OCI-LY7 (cell line): ENCODE measurements around the gene KLC3. TPM values are rescaled to one million over a fixed set of nuclear protein-coding genes. Genes with fewer than 3 reads are reported as not detected.

Experiments used
- BruUV-seq: library from RNA; stranded (reverse); fragments of 400-500 nt; replicated peaks from 2 replicates; lab custom pipeline; 2021; lab: Mats Ljungman, UMichigan
- CTCF ChIA-PET: fragments of 300-600 bp; sonication (Branson Sonifier 250); formaldehyde crosslinking; loops from one replicate; lab custom pipeline; 2022; ENCODE audit warnings: antibody characterized with exemption; ENCODE audit not compliant: unreplicated experiment; lab: Charles Lee
- POLR2A ChIA-PET: fragments of 300-600 bp; sonication (Branson Sonifier 250); formaldehyde crosslinking; loops from one replicate; lab custom pipeline; 2022; ENCODE audit warnings: antibody characterized with exemption; lab: Charles Lee
- DNase-seq: peaks from one replicate; pipeline ENCODE4 v3.0.0-alpha.2; 2015; ENCODE audit warnings: low spot score
- H2AFZ ChIP-seq: fragments of 200-600 bp; sonication (generic), shearing (Covaris generic); 2 replicates; pipeline ENCODE4 v1.6.1; 2014; ENCODE audit warnings: mild to moderate bottlenecking, antibody characterized with exemption, low read length, moderate library complexity
- H3K27ac ChIP-seq: fragments of 200-600 bp; sonication (generic); 2 replicates; pipeline ENCODE4 v1.5.1; 2014; ENCODE audit warnings: mixed run types, low read depth, mild to moderate bottlenecking, moderate library complexity, low read length, inconsistent platforms; ENCODE audit not compliant: poor library complexity, severe bottlenecking
- H3K36me3 ChIP-seq: fragments of 200-600 bp; sonication (generic); 2 replicates; pipeline ENCODE4 v1.6.1; 2014; ENCODE audit warnings: mild to moderate bottlenecking, antibody characterized with exemption, low read length, moderate library complexity, mixed read lengths; ENCODE audit not compliant: insufficient read depth
- H3K4me1 ChIP-seq: fragments of 200-600 bp; sonication (generic); 2 replicates; pipeline ENCODE4 v1.5.1; 2014; ENCODE audit warnings: mild to moderate bottlenecking, low read length; ENCODE audit not compliant: insufficient read depth, poor library complexity, severe bottlenecking
- H3K4me2 ChIP-seq: fragments of 200-600 bp; sonication (generic); 2 replicates; pipeline ENCODE4 v1.6.1; 2014; ENCODE audit warnings: mild to moderate bottlenecking, low read length
- H3K4me3 ChIP-seq: fragments of 200-600 bp; sonication (generic); 2 replicates; pipeline ENCODE4 v1.5.1; 2014; ENCODE audit warnings: mild to moderate bottlenecking, low read depth, low read length; ENCODE audit not compliant: poor library complexity, severe bottlenecking
- H3K79me2 ChIP-seq: fragments of 200-600 bp; sonication (generic); 2 replicates; pipeline ENCODE4 v1.6.1; 2016; ENCODE audit warnings: low read depth, mild to moderate bottlenecking, low read length, moderate library complexity, mixed read lengths; ENCODE audit not compliant: insufficient read depth
- H3K9me2 ChIP-seq: fragments of 200-600 bp; sonication (generic); 2 replicates; pipeline ENCODE4 v1.6.1; 2016; ENCODE audit warnings: mild to moderate bottlenecking, low read length, mixed read lengths; ENCODE audit not compliant: insufficient read depth
- H3K9me3 ChIP-seq: fragments of 200-600 bp; sonication (generic); 2 replicates; pipeline ENCODE4 v1.6.1; 2014; ENCODE audit warnings: mild to moderate bottlenecking, mixed run types, low read length, mixed read lengths
- H4K20me1 ChIP-seq: fragments of 200-600 bp; sonication (generic); 2 replicates; pipeline ENCODE4 v1.6.1; 2014; ENCODE audit warnings: mild to moderate bottlenecking, antibody characterized with exemption, low read length, moderate library complexity, mixed read lengths; ENCODE audit not compliant: insufficient read depth
- EZH2phosphoT487 ChIP-seq: fragments of 200-600 bp; sonication (generic); IDR thresholded peaks from 2 replicates; pipeline ENCODE4 v1.6.1; 2018; ENCODE audit warnings: low read depth, borderline replicate concordance, mild to moderate bottlenecking, mixed run types, antibody characterized with exemption, low read length, moderate library complexity, mixed read lengths
- intact Hi-C: fragments of 100-400 bp; cut with micrococcal nuclease; formaldehyde crosslinking; loops from one replicate; pipeline ENCODE4 v1.10.0; 2022; ENCODE audit not compliant: unreplicated experiment
- total RNA-seq, 2 experiments: library from RNA; depleted of rRNA in 1 of 2; stranded (reverse); fragments of >200 nt in 1 of 2; shearing (Covaris generic) in 1 of 2; gene quantifications; 2 replicates each; pipeline ENCODE4 v1.2.3, GENCODE V29; 2014 to 2022
- TF ChIP-seq, protein P1 (sequence below): fragments of 200-600 bp; sonication (generic); conservative IDR thresholded peaks from 2 replicates; pipeline ENCODE4 v1.5.1; 2014; ENCODE audit warnings: mild to moderate bottlenecking, antibody characterized with exemption, low read length, moderate library complexity, mixed read lengths

KLC3 gene
- total RNA-seq, 2 experiments from 2014 or later: not detected

DNA sequence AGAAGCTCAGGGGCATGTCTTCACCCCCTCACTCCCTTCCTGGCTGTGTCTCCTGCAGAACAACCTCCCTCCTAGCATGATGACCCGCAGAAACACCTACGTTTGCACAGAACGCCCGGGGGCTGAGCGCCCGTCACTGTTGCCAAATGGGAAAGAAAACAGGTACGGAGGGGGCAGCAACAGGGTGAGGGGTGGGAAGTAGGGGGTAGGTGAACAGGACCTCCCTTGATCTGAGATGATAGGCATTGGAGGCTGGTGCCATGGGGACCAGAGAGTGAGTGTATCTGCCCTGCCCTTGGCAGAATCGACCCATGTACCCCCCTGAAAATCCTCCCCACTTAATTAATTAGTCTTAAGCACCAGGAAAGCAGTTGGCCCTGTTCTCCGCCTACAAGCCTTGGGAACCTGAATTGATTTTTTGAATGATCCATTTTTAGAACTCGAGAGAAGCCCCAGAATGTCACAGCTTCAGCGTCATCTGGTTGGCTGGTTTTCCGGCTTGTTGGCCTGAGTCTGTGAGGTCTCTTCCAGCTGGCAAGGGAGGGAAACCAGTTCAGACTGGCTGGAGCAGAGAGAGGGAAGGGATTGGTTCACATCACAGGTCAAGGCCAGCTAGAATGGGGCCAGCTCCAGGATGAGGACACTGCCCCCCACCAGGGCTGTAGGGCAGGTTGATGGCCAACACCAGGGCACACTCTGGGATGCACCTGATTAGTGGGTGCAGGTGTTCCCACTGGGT, 46.1 kb upstream of the KLC3 start:
- peaks cover 15% of the 10 kb centered on the region for H3K36me3 ChIP-seq
- no peak overlapping the region for H3K4me2 ChIP-seq
- H3K9me2 ChIP-seq: no peaks in the 10 kb centered on the region
- no peak overlapping the region for H3K27ac ChIP-seq
- BruUV-seq: no TSS peak
- no peaks in the 10 kb centered on the region; the same call in 1 of the 2 replicates for H4K20me1 ChIP-seq
- no peak overlapping the region for H2AFZ ChIP-seq
- ChIA-PET POLR2A (no interaction called here), CTCF (interaction anchor here (0.6 kb wide), 1 partner anchor 14 kb away, joined by 3 read pairs; no protein-coding TSS in a partner anchor)
- H3K4me1 ChIP-seq: no peaks in the 10 kb centered on the region
- no peaks in the 10 kb centered on the region for H3K79me2 ChIP-seq
- intact Hi-C loops: no loop called here
- no peaks in the 10 kb centered on the region for H3K9me3 ChIP-seq
- DNase-seq: no peak
- no peak for TF ChIP-seq EZH2phosphoT487
- TF ChIP-seq, protein P1, sequence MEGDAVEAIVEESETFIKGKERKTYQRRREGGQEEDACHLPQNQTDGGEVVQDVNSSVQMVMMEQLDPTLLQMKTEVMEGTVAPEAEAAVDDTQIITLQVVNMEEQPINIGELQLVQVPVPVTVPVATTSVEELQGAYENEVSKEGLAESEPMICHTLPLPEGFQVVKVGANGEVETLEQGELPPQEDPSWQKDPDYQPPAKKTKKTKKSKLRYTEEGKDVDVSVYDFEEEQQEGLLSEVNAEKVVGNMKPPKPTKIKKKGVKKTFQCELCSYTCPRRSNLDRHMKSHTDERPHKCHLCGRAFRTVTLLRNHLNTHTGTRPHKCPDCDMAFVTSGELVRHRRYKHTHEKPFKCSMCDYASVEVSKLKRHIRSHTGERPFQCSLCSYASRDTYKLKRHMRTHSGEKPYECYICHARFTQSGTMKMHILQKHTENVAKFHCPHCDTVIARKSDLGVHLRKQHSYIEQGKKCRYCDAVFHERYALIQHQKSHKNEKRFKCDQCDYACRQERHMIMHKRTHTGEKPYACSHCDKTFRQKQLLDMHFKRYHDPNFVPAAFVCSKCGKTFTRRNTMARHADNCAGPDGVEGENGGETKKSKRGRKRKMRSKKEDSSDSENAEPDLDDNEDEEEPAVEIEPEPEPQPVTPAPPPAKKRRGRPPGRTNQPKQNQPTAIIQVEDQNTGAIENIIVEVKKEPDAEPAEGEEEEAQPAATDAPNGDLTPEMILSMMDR: no peak
- H3K4me3 ChIP-seq: no peak overlapping the region

DNA sequence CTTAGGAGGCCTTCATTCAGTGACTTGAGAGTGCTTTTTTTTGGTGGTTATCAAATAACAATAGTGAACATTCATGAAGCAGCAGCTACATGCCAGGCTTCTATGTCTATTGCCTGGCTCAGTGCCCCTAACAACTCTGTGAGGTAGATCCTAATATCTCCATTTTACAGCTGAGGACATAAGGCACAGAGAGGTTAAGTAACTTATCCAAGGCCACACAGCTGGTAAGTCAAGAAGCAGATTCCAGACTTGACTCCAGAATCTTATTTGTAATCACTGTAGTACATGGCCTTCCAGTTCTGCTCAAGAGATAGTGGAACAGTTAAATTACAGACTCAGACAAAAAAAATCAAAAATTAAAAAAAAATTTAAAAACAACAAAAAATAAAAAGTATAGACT, 44.7 kb upstream of the KLC3 start:
- Histone ChIP-seq H3K9me3 (no peaks in the 10 kb centered on the region), H3K36me3 (peaks cover 20% of the 10 kb centered on the region), H3K9me2 (no peaks in the 10 kb centered on the region), H3K4me1 (peaks cover 4% of the 10 kb centered on the region), H3K27ac (no peak overlapping the region), H3K79me2 (no peaks in the 10 kb centered on the region), H2AFZ (no peak overlapping the region), H3K4me2 (no peak overlapping the region), H3K4me3 (no peak overlapping the region), H4K20me1 (no peaks in the 10 kb centered on the region; the same call in 1 of the 2 replicates)
- ChIA-PET POLR2A (no interaction called here), CTCF (no interaction called here)
- BruUV-seq: no TSS peak
- TF ChIP-seq, protein P1: no peak
- no peak for TF ChIP-seq EZH2phosphoT487
- no peak for DNase-seq
- intact Hi-C loops: no loop called here

DNA sequence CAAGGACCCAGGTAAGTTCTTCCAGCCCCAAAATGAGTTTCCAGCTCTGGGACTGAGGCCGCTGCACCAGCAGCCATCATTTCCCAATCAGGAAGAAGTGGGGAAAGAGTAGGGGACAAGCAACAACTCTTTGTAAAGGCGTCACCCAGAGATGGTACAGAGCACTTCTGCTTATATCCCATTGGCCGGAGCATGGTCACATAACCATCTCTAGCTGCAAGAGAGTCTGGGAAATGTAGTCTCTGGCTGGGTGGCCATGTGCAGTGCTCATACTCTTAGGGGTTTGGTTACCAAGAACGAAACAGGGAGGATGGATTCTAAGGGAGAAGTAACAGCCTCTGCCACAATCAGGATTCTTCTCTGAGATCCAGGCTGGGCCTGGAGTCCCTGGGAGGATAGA, 44.2 kb upstream of the KLC3 start:
- Histone ChIP-seq H3K27ac (no peak overlapping the region), H3K4me3 (no peak overlapping the region), H4K20me1 (no peaks in the 10 kb centered on the region; the same call in 1 of the 2 replicates), H3K36me3 (peaks cover 20% of the 10 kb centered on the region), H3K79me2 (no peaks in the 10 kb centered on the region), H2AFZ (no peak overlapping the region), H3K9me3 (no peaks in the 10 kb centered on the region), H3K4me2 (no peak overlapping the region), H3K4me1 (peaks cover 4% of the 10 kb centered on the region), H3K9me2 (no peaks in the 10 kb centered on the region)
- BruUV-seq: no TSS peak
- TF ChIP-seq, protein P1: no peak
- TF ChIP-seq EZH2phosphoT487: no peak
- intact Hi-C loops: no loop called here
- ChIA-PET POLR2A (no interaction called here), CTCF (no interaction called here)
- DNase-seq: no peak
